Stimulated activated naive B cell treated with anti-CD40 and anti-IgM and Interleukin-4, amounts not matched to agents 10 μg/mL and 1 μg/mL and 100 μg/mL, for 72 hours (primary cell): ENCODE measurements around the gene NFIX.

Experiments used
- ATAC-seq, 2 donors: fragments of 150-1000 bp; cut with Tn5 transposase; replicated peaks; 2 replicates each; pipeline ENCODE4 v1.10.0; 2021; ENCODE audit warnings: moderate library complexity in 1 of 2
- DNase-seq: peaks from one replicate; pipeline ENCODE4 v3.0.0; 2021
- H3K27ac Mint-ChIP-seq: one replicate; pipeline ENCODE4 v1.8.0; 2022; ENCODE audit warnings: mild to moderate bottlenecking, mixed read lengths
- H3K27me3 Mint-ChIP-seq, 2 donors: one replicate each; pipeline ENCODE4 v1.8.0; 2022; ENCODE audit warnings: mixed read lengths in 2 of 2
- H3K36me3 Mint-ChIP-seq, 2 donors: one replicate each; pipeline ENCODE4 v1.8.0; 2022; ENCODE audit warnings: mixed read lengths in 2 of 2, mild to moderate bottlenecking in 1 of 2
- H3K4me1 Mint-ChIP-seq, 2 donors: one replicate each; pipeline ENCODE4 v1.8.0; 2022; ENCODE audit warnings: mixed read lengths in 2 of 2, mild to moderate bottlenecking in 1 of 2
- H3K4me3 Mint-ChIP-seq, 2 donors: one replicate each; pipeline ENCODE4 v1.8.0; 2022; ENCODE audit warnings: mild to moderate bottlenecking in 2 of 2, mixed read lengths in 2 of 2, moderate library complexity in 1 of 2
- H3K9me3 Mint-ChIP-seq, 2 donors: one replicate each; pipeline ENCODE4 v1.8.0; 2022; ENCODE audit warnings: mixed read lengths in 2 of 2, mild to moderate bottlenecking in 1 of 2

The NFIX gene

DNA sequence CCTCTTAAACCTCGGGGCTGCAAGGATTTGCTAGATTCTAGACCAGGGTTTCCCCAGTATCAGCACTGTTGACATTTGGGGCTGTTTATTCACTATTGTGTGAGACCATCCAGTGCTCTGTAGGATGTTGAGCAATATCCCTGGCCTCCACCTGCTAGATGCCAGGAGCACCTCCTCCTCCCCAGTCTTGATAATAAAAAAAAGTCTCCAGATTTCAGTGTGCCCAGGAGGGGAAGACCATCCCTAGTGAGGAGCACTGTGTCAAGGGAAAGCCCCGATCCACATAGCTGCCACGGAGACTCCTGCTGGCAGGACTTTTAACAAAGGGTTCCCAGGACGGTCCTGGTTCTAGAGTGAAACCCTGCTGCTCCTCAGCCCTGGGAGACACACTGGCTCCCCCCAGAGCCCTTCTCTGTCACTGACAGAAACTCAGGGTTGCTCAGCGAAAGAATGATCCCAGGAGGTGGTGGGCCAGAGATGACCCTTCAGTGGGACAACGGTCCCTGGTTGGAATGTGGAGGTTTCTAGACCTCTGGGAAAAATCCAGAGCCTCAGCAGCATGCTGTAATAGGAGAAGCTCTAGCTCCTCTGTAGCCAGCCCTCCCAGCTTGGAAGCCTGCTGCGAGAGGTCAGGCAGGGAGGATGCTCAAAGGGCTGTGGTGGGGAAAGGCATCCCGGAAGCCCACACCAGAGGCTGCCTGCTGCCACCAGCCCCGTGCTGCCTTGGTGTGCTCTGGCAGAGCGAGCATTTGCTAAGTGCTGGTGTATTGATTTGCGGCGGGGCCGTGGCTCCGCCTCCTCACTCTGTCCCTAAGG is 87.1 kb downstream of the NFIX start:
- peaks cover 0 to 3% of the 10 kb centered on the region in 2 donors for H3K27me3 Mint-ChIP-seq
- no peak overlapping the region for H3K4me3 Mint-ChIP-seq
- ATAC-seq: no peak
- H3K4me1 Mint-ChIP-seq: peaks cover 0 to 1% of the 10 kb centered on the region in 2 donors
- no peaks in the 10 kb centered on the region for H3K9me3 Mint-ChIP-seq
- peaks cover 0 to 3% of the 10 kb centered on the region in 2 donors for H3K36me3 Mint-ChIP-seq
- no peak overlapping the region for H3K27ac Mint-ChIP-seq
- DNase-seq: no peak

DNA sequence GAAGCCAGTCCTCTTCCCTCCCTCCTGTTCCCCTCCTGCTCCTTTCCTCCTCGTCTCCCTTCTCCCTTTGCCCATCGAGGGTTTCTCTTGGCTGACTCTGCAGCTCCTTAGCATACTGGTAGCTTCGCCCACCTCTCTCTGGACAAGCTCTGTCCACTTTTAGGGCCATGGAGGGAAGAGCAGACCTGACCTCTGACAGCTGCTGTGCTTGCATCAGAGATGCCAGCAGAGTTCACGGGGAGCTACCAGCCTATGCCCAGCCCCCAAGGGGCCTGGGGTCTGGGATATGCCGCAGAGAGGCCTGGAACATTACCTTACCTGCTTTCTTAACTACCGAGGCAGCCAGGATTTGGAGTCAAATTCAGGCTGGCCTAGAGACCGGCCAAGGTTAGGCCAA is 87.7 kb downstream of the NFIX start:
- peaks cover 0 to 3% of the 10 kb centered on the region in 2 donors for H3K36me3 Mint-ChIP-seq
- H3K9me3 Mint-ChIP-seq: no peaks in the 10 kb centered on the region
- no peaks in the 10 kb centered on the region for H3K4me1 Mint-ChIP-seq
- DNase-seq (no peak), ATAC-seq (no peak)
- H3K4me3 Mint-ChIP-seq: no peak overlapping the region
- no peak overlapping the region for H3K27ac Mint-ChIP-seq
- H3K27me3 Mint-ChIP-seq: no peaks in the 10 kb centered on the region

DNA sequence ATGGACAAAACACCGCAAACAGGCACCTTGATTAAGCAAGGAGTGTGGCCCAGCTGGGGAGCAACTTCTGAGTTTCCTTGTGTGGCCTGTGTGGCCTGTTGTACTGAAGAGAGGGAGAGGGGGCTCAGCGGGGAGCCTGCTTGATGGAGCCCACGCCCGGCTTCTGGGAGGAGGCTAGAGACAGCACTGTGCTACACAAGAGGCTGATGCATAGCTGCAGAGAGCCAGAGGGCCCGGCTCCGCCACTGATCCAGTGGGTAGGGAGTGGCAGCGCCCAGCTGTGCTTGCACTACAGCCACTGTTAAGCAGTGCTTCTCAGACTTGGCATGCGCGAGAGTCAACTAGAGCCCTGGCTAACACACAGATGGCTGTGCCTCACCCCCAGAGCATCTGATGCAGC is 88.4 kb downstream of the NFIX start:
- DNase-seq (no peak), ATAC-seq (no peak)
- Mint-ChIP-seq H3K9me3 (no peaks in the 10 kb centered on the region), H3K4me3 (no peak overlapping the region), H3K27me3 (no peaks in the 10 kb centered on the region), H3K27ac (no peak overlapping the region), H3K4me1 (no peaks in the 10 kb centered on the region), H3K36me3 (peaks cover 0 to 3% of the 10 kb centered on the region in 2 donors)

DNA sequence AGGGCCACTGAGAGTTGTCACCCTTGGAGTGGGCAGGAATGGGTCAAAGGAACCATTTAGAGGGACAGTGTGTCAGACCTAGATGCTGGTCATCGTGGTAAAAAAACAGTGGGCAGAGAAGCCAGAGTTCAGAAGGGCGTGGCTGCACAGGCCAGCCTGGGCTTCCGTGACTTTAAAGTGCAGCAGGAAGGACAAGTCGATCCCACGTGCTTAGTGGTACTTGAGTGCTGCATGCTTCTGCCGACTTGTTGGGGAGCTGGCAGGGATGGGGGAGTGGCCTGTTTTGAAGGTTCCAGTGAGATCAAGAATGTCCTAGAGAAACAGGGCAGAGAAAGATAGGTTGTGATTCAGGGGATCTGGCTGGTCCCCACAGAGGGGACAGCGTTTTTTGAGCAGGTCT is 90.4 kb downstream of the NFIX start:
- no peak for DNase-seq
- Mint-ChIP-seq H3K4me1 (peaks cover 0 to 2% of the 10 kb centered on the region in 2 donors), H3K27me3 (no peaks in the 10 kb centered on the region), H3K9me3 (no peaks in the 10 kb centered on the region), H3K27ac (no peak overlapping the region), H3K4me3 (no peak overlapping the region), H3K36me3 (peaks cover 0 to 3% of the 10 kb centered on the region in 2 donors)
- ATAC-seq: no peak

DNA sequence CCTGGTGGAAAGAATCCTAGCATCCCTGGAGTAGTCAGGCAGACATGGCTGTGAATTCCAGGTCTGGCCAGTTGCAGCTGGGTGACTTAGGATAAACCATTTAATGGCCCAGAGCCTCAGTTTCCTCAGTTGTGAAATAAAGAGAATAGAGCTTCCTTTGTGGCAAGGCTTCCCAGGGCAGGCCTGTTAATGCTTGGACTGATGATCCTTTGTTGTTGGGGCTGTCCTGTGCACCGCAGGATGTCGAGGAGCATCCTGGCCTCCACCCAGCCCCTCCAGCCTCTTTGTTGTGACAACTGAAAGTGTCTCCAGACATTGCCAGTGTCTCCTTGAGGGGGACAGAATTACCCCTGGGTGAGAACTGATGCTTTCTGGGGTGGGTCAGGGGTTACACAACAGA is 91.1 kb downstream of the NFIX start:
- no peak for DNase-seq

DNA sequence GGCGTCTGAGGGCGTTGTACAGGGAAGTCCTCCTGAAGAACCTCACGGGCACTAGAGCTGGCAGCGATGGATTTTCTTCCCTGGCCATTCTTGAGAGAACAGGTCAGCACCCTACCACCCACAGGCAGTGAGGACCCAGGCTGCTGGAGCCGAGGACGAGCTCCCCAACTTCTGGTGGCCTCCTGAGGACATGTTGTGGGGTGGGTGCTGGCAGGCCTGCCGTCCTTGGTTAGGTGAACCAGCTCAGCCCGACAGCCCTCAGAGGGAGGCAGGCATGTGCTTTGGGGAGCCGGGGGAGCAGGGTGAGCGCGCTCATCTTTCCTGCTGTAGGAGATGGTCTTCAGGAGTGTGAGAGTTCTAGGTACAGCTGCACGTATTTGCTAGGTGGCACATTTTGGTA is 92.0 kb downstream of the NFIX start:
- H3K4me1 Mint-ChIP-seq: peaks cover 0 to 2% of the 10 kb centered on the region in 2 donors
- H3K9me3 Mint-ChIP-seq: no peaks in the 10 kb centered on the region
- ATAC-seq: no peak
- no peak overlapping the region for H3K4me3 Mint-ChIP-seq
- no peak for DNase-seq
- H3K27ac Mint-ChIP-seq: no peak overlapping the region
- H3K27me3 Mint-ChIP-seq: no peaks in the 10 kb centered on the region
- H3K36me3 Mint-ChIP-seq: no peaks in the 10 kb centered on the region

More for the DNA sequence above, 91.1 kb downstream of the NFIX start:
- Mint-ChIP-seq H3K27me3 (no peaks in the 10 kb centered on the region), H3K4me3 (no peak overlapping the region), H3K27ac (no peak overlapping the region), H3K4me1 (peaks cover 0 to 2% of the 10 kb centered on the region in 2 donors), H3K36me3 (peaks cover 0 to 3% of the 10 kb centered on the region in 2 donors), H3K9me3 (no peaks in the 10 kb centered on the region)
- no peak for ATAC-seq

DNA sequence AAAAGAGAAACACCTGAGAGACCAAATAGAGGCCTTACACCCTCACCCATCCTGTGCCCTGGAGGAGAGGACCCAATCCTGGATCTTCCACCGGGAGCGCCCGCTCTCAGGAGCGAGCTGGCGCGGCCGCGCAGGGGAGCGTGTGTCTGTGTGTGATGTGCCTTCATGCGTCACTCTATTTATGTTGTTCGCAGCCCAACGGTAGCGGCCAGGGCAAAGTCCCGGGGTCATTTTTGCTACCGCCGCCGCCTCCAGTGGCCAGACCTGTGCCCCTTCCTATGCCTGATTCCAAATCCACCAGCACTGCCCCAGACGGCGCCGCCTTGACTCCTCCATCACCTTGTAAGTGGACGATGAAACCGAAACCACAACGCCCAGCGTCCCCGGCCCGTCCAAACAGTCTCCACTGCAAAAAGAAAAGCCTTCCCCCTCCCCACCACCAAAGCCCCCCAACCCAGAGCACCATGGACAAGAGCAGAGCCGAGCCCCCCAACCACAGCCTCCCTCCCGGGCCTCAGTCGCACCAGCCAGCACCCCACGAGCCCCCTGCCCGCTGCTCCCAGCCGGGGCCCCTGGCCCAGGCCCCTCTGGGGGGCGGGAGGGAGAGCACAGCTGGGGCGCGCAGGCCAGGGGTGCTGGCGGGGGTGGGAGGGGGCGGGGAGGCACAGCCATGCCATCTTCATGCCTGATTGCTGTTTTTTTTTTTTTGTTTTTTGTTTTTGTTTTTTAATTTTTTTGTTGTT is 92.7 kb downstream of the NFIX start:
- H3K36me3 Mint-ChIP-seq: no peaks in the 10 kb centered on the region
- H3K9me3 Mint-ChIP-seq: no peaks in the 10 kb centered on the region
- H3K27ac Mint-ChIP-seq: no peak overlapping the region
- peaks cover 0 to 2% of the 10 kb centered on the region in 2 donors for H3K4me1 Mint-ChIP-seq
- DNase-seq: no peak
- no peaks in the 10 kb centered on the region for H3K27me3 Mint-ChIP-seq
- no peak for ATAC-seq
- H3K4me3 Mint-ChIP-seq: no peak overlapping the region

DNA sequence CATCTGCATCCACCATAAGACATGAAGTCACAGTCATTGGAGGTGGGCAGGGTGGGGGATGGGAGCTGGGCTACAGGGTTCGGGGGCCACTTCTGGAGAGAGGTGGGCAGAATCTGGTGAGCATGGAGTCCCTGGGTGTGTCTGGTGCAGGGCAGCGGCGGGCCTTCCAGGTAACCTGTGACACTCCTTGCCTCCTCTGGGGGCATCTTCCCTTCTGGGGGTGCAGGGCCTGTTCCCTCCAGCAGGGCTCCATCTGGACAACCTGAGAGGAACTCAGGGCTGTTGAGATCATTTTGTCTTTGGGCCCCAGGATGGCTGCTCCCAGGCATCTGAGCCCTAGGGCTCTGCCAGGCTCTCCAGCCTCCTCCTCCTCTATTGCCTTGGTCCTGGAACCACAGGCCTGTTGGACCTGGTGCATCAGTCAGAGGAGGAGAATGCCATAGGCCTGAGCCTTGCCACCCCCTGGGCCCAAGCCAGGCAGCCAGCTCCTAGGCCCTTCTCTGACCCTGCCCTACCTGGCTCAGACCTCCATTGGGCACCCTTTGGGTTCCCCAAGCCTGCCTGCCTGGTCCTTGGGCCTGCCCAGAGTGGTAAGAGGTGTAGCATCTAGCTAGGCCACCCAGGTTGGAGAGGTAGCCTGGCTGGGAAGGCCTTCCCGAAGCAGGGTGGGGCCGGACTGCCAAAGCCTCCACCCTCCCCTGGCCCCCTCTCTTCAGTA is 94.0 kb downstream of the NFIX start:
- Mint-ChIP-seq H3K27ac (no peak overlapping the region), H3K36me3 (no peaks in the 10 kb centered on the region), H3K4me3 (no peak overlapping the region), H3K4me1 (peaks cover 7% of the 10 kb centered on the region in 2 donors), H3K9me3 (no peaks in the 10 kb centered on the region), H3K27me3 (no peaks in the 10 kb centered on the region)
- peak; percentile 62 to 71 for ATAC-seq
- DNase-seq: no peak

DNA sequence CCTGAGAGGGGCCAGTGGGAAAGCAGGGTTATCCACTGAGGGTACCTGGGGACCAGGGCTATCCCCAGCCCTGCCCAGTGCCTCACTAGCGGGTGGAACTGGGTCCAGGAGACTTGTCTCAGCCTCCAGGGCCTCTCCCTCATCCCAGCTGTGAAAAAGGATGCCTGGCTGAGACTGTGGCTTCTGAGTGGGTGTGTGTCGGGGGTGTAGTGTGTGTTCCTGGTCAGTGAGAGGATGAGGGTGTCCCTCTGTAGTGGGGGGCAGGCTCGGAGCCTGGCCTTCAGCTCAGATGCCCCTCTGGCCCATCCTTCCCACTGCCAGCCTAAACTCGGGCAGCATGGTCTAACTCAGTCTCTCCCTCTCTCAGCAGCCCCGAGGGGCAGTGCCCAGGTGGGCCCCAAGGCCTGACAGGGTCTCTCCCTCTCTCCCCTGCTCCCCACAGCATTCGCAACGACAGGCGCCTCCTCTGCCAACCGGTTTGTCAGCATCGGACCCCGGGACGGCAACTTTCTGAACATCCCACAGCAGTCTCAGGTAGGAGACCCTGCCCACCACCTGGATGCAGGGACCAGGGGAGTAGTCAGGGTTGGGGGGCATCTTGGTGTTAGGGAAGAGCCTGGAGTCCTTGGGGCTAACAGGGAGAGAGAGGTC is 94.7 kb downstream of the NFIX start:
- no peaks in the 10 kb centered on the region for H3K27me3 Mint-ChIP-seq
- H3K27ac Mint-ChIP-seq: peak overlapping the region; percentile 42
- peaks cover 12 to 14% of the 10 kb centered on the region in 2 donors for H3K4me1 Mint-ChIP-seq
- no peaks in the 10 kb centered on the region for H3K36me3 Mint-ChIP-seq
- no peak overlapping the region for H3K4me3 Mint-ChIP-seq
- ATAC-seq (no peak), DNase-seq (no peak)
- no peaks in the 10 kb centered on the region for H3K9me3 Mint-ChIP-seq

DNA sequence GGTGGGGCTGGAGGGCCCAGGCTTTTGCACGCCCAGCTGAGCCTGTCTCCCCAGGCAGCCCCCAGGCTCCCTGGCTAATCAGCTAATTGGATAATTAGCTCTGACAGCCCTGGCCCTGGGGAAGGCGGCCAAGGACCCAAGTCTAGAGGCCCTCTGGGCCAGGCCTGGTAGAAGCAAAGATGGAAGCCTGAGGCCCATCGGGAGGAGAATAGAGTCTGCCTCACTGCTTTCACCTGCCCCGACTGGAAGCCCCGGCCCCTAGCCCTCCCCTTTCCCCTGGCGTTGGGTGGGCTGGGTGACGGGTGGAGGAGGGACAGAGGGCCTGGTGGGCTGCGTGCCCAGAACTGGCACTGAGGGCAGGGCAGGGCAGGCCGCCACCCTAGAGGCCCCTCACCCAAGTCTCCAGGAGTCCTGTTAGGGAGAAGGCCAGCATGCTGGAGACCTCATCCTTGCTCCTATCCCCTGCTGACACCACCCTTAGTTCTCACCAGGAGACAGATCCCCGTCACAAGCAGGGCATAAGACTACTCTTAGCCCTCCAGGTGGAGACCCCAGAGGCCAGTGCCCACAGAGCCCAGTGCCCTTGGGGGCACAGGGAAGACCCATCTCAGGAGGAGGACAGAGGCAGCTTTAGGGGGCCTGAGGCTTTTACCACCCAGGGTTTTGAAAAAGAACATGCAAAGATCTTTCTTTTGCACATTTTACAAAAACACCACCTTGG is 95.4 kb downstream of the NFIX start:
- H3K4me3 Mint-ChIP-seq: no peak overlapping the region
- no peaks in the 10 kb centered on the region for H3K36me3 Mint-ChIP-seq
- DNase-seq: no peak
- no peaks in the 10 kb centered on the region for H3K27me3 Mint-ChIP-seq
- peaks cover 15 to 17% of the 10 kb centered on the region in 2 donors for H3K4me1 Mint-ChIP-seq
- no peaks in the 10 kb centered on the region for H3K9me3 Mint-ChIP-seq
- no peak overlapping the region for H3K27ac Mint-ChIP-seq
- no peak for ATAC-seq

DNA sequence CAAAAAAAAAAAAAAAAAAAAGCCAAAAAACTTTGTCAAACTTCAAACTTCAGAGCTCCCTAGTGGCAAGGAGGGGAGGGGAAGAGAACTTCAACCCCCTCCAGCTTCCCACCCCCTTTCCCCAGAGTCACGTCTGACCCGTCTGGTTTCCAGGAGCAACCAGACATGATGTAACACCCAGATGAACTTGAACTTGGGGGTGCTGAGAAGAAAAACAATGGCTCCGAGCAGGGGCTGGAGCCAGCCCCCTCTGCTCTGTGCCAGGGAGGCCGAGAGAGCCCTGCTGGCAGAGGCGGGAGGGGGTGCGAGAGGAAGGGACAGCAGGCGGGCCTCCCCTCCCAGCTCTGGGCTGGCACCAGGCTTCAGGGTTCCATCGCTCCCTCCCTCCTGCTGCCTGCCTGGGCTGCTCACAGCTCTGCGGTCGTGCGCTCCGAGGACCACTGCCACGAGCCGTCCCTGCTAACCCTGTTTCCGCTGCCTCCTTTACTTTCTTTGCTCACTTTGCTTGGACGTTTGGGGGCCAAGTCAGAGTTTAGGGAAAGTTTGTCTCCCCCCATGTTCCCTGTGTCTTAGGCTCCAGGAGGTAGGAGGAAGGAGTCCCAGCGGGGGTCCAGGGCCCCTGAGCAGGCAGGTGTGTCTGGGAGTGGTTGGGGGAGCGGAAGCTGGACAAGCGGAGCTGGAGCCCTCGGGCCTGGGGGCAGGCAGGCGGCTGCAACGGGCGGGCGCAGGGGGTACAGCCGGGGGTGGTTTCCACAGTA is 96.3 kb downstream of the NFIX start:
- DNase-seq (no peak), ATAC-seq (no peak)
- Mint-ChIP-seq H3K27ac (no peak overlapping the region), H3K9me3 (no peaks in the 10 kb centered on the region), H3K4me1 (peaks cover 21 to 26% of the 10 kb centered on the region in 2 donors), H3K27me3 (no peaks in the 10 kb centered on the region), H3K36me3 (no peaks in the 10 kb centered on the region), H3K4me3 (no peak overlapping the region)

DNA sequence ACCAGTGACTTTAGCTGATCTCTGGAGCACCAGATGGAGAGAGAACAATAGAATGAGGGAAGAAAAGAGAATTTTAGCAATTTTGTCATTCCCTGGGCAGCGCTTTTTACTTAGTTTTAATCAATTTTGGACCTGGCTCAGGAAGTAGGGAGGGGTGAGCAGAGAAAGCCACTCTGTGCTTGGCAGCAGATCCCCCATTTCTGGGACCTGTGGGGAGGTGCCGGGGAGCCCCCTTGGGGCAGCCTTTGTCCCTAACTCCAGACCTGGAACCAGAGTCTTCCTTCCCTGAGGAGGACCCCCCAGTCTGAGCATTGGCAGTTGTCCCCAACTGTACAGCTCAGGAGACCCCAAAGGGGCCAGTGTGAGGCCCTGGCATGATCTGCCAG is 96.9 kb downstream of the NFIX start:
- Mint-ChIP-seq H3K27ac (no peak overlapping the region), H3K27me3 (no peaks in the 10 kb centered on the region), H3K36me3 (no peaks in the 10 kb centered on the region), H3K4me3 (no peak overlapping the region), H3K9me3 (no peaks in the 10 kb centered on the region), H3K4me1 (peaks cover 24 to 31% of the 10 kb centered on the region in 2 donors)
- DNase-seq: no peak
- ATAC-seq: no peak

DNA sequence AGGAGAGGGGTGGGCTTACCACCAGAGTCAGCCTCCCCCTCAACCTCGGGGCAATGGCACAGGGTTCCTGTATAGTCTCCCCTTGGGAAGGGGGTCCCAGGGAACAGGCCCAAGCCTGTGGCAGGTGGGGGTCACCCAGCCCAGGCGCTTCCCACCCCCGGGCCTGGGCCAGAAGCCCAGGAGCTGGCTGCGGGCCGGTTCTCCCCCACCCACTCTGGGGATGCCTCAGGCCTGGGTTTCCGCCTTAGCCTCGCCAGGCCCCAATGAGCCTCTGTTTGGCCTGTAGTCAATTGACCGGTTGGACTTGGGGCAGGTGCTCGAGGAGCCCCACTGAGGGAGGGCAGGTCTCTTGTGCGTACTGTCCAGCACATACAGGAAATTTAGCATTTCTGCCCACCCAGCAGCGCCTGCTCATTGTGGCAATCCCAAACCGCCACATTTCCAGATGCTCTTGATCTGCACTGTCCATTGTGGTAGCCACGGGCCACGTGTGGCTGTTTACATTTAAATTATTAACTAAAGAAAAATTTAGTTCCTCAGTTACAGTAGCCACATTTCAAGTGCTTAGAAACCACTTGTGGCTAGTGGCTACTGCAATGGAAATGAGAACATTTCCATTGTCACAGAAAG is 97.4 kb downstream of the NFIX start:
- Mint-ChIP-seq H3K4me1 (peaks cover 26 to 34% of the 10 kb centered on the region in 2 donors), H3K27me3 (no peaks in the 10 kb centered on the region), H3K27ac (no peak overlapping the region), H3K4me3 (no peak overlapping the region), H3K36me3 (no peaks in the 10 kb centered on the region), H3K9me3 (no peaks in the 10 kb centered on the region)
- no peak for ATAC-seq
- DNase-seq: no peak
